ENCODE measurements around the gene CKAP2.

Gene CKAP2

GRCh38 chr13:52452470-52452869 is 2.8 kb upstream of the CKAP2 start:
- no peaks in the 10 kb centered on the region for H3K9me2 ChIP-seq (replicated peaks; ENCODE audit: insufficient read depth, low read length)
- H3K4me2 ChIP-seq (ENCODE audit: low read depth, low read length, poor library complexity, severe bottlenecking) = no peak overlapping the region
- H3K27me3 ChIP-seq (ENCODE audit: low read length) = no peaks in the 10 kb centered on the region
- H3K27ac ChIP-seq (ENCODE audit: low read depth, low read length) = no peak overlapping the region
- no peaks in the 10 kb centered on the region for H3K9me3 ChIP-seq (ENCODE audit: insufficient read depth, low read length)
- no peak overlapping the region for H3K4me3 ChIP-seq (ENCODE audit: insufficient read depth, low read length, poor library complexity, severe bottlenecking)
- peaks cover 12% of the 10 kb centered on the region; the same call in 1 of the 2 replicates for H3K36me3 ChIP-seq (ENCODE audit: low read length)
- peaks cover 13% of the 10 kb centered on the region; the same call in 1 of the 2 replicates for H4K20me1 ChIP-seq (ENCODE audit: low read depth, low read length)
- no peak overlapping the region for H2AFZ ChIP-seq (ENCODE audit: low read depth, low read length, severe bottlenecking)
- H3F3A ChIP-seq (ENCODE audit: insufficient read depth) = peaks cover 15% of the 10 kb centered on the region
- H3K79me2 ChIP-seq (ENCODE audit: insufficient read depth, low read length) = peaks cover 42% of the 10 kb centered on the region
- H3K9ac ChIP-seq (ENCODE audit: low read length) = no peak overlapping the region
- TF ChIP-seq CTCF (IDR thresholded peaks at IDR 0.05; ENCODE audit: insufficient read depth, low read length, poor library complexity, severe bottlenecking) (no peak), EZH2phosphoT487 (conservative IDR thresholded peaks at IDR 0.05; ENCODE audit: low read length) (no peak)

- no peak for TF ChIP-seq EZH2phosphoT487 (conservative IDR thresholded peaks at IDR 0.05; ENCODE audit: low read length)
- TF ChIP-seq CTCF (IDR thresholded peaks at IDR 0.05; ENCODE audit: insufficient read depth, low read length, poor library complexity, severe bottlenecking) = no peak
- peak overlapping the region; percentile 84 for H3K4me2 ChIP-seq (ENCODE audit: low read depth, low read length, poor library complexity, severe bottlenecking)
- H3K9me3 ChIP-seq (ENCODE audit: insufficient read depth, low read length) = no peaks in the 10 kb centered on the region
- peak overlapping the region; percentile 79 for H3K4me3 ChIP-seq (ENCODE audit: insufficient read depth, low read length, poor library complexity, severe bottlenecking)
- H4K20me1 ChIP-seq (ENCODE audit: low read depth, low read length) = peaks cover 13% of the 10 kb centered on the region; the same call in 1 of the 2 replicates
- H3K9me2 ChIP-seq (replicated peaks; ENCODE audit: insufficient read depth, low read length) = no peaks in the 10 kb centered on the region
- H3K27ac ChIP-seq (ENCODE audit: low read depth, low read length) = peak overlapping the region; percentile 97
- H3K27me3 ChIP-seq (ENCODE audit: low read length) = no peaks in the 10 kb centered on the region
- H3K36me3 ChIP-seq (ENCODE audit: low read length) = peaks cover 18% of the 10 kb centered on the region
- peaks cover 41% of the 10 kb centered on the region for H3K79me2 ChIP-seq (ENCODE audit: insufficient read depth, low read length)
- peak overlapping the region; percentile 86 for H2AFZ ChIP-seq (ENCODE audit: low read depth, low read length, severe bottlenecking)
- peaks cover 15% of the 10 kb centered on the region for H3F3A ChIP-seq (ENCODE audit: insufficient read depth)
- peak overlapping the region; percentile 78 for H3K9ac ChIP-seq (ENCODE audit: low read length)
Measured at GRCh38 chr13:52454459-52454819, 839 bp upstream of the CKAP2 start.

- H3K27ac ChIP-seq (ENCODE audit: low read depth, low read length) = peak overlapping the region; percentile 97
- H3K9ac ChIP-seq (ENCODE audit: low read length) = peak overlapping the region; percentile 78
- H3K27me3 ChIP-seq (ENCODE audit: low read length) = no peaks in the 10 kb centered on the region
- no peaks in the 10 kb centered on the region for H3K9me3 ChIP-seq (ENCODE audit: insufficient read depth, low read length)
- H3K36me3 ChIP-seq (ENCODE audit: low read length) = peaks cover 27% of the 10 kb centered on the region
- no peak for TF ChIP-seq CTCF (IDR thresholded peaks at IDR 0.05; ENCODE audit: insufficient read depth, low read length, poor library complexity, severe bottlenecking)
- peaks cover 48% of the 10 kb centered on the region for H3K79me2 ChIP-seq (ENCODE audit: insufficient read depth, low read length)
- H3K4me3 ChIP-seq (ENCODE audit: insufficient read depth, low read length, poor library complexity, severe bottlenecking) = peak overlapping the region; percentile 79
- peak overlapping the region; percentile 84 for H3K4me2 ChIP-seq (ENCODE audit: low read depth, low read length, poor library complexity, severe bottlenecking)
- H3F3A ChIP-seq (ENCODE audit: insufficient read depth) = peaks cover 15% of the 10 kb centered on the region
- H2AFZ ChIP-seq (ENCODE audit: low read depth, low read length, severe bottlenecking) = peak overlapping the region; percentile 30
- H3K9me2 ChIP-seq (replicated peaks; ENCODE audit: insufficient read depth, low read length) = no peaks in the 10 kb centered on the region
- peaks cover 13% of the 10 kb centered on the region; the same call in 1 of the 2 replicates for H4K20me1 ChIP-seq (ENCODE audit: low read depth, low read length)
Measured at GRCh38 chr13:52455677-52456041, 381 bp downstream of the CKAP2 start.
